Measurements from ENCODE around the gene CDON.

The CDON gene

GRCh38 chr11:125945011-125945796, 117.5 kb downstream of the CDON start:
- no peak for TF ChIP-seq CTCF (IDR thresholded peaks at IDR 0.05; ENCODE audit: low read length, missing control alignments)
- no peak for DNase-seq (ENCODE audit: low read depth)

GRCh38 chr11:125944350-125945010, 118.2 kb downstream of the CDON start:
- H3K4me3 ChIP-seq (replicated peaks; ENCODE audit: low read depth, low read length) = no peak overlapping the region
- DNase-seq (ENCODE audit: low read depth) = no peak
- TF ChIP-seq CTCF (IDR thresholded peaks at IDR 0.05; ENCODE audit: low read length, missing control alignments) = no peak

More at GRCh38 chr11:125945011-125945796, 117.5 kb downstream of the CDON start:
- H3K4me3 ChIP-seq (replicated peaks; ENCODE audit: low read depth, low read length) = no peak overlapping the region

GRCh38 chr11:125943661-125944349, 118.9 kb downstream of the CDON start:
- no peak for DNase-seq (ENCODE audit: low read depth)
- no peak overlapping the region for H3K4me3 ChIP-seq (replicated peaks; ENCODE audit: low read depth, low read length)

DNA sequence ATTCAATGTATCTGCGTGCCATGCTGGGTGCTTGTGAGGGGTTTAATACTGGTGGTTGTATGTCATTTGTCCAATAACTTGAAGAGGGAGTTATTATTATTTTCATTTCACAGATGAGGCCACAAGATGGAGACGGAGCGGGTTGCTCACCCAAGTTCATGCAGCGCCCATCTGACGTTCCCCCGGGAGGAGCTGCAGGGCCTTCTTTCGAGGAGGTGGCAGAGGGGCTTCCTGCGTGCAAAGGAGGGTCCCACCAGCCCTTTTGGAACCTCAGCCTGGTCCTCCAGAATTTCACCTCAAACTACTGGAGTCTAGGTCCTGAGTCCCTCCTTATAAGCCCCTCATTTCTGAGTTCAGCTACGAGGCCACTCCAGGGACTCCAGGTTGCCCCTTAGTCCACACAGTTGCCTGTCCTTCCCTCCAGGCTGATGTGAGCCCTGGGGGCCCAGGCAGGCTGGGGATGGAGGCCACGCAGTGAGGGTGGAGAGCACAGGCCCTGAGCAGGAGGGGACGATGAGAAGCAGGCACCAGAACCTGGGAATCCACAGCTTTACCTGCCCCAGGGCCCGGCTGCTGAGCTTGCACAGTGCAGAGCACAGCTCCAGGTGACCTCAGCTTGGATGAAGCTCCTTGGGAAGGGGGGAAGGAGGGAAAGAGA, 119.8 kb downstream of the CDON start:
- no peak for TF ChIP-seq CTCF (IDR thresholded peaks at IDR 0.05; ENCODE audit: low read length, missing control alignments)
- H3K4me3 ChIP-seq (replicated peaks; ENCODE audit: low read depth, low read length) = no peak overlapping the region
- no peak for DNase-seq (ENCODE audit: low read depth)

More at GRCh38 chr11:125943661-125944349, 118.9 kb downstream of the CDON start:
- TF ChIP-seq CTCF (IDR thresholded peaks at IDR 0.05; ENCODE audit: low read length, missing control alignments) = no peak

- no peak overlapping the region for H3K4me3 ChIP-seq (replicated peaks; ENCODE audit: low read depth, low read length)
- peak; percentile 34 for DNase-seq (ENCODE audit: low read depth)
- TF ChIP-seq CTCF (IDR thresholded peaks at IDR 0.05; ENCODE audit: low read length, missing control alignments) = peak; percentile 70
These were observed 120.8 kb downstream of the CDON start for GRCh38 chr11:125941619-125942611.

- H3K4me3 ChIP-seq (replicated peaks; ENCODE audit: low read depth, low read length) = no peak overlapping the region
- no peak for DNase-seq (ENCODE audit: low read depth)
- no peak for TF ChIP-seq CTCF (IDR thresholded peaks at IDR 0.05; ENCODE audit: low read length, missing control alignments)
These were observed 121.4 kb downstream of the CDON start for GRCh38 chr11:125941267-125941618.

Data from fibroblast of pulmonary artery (primary cell).